GM23338 (cell line): ENCODE measurements around the gene UHMK1. TPM values are rescaled to one million over a fixed set of nuclear protein-coding genes. Genes with fewer than 3 reads are reported as not detected.

Experiments used
- ATAC-seq: fragments of 200-7000 bp; cut with Tn5 transposase; 3 replicates; pipeline ENCODE4 v1.9.1; 2020
- DNase-seq: peaks from one replicate; pipeline ENCODE4 v3.0.0-alpha.2; 2015; ENCODE audit warnings: low spot score
- H2AFZ ChIP-seq: fragments of 200-600 bp; sonication (generic); 2 replicates; pipeline ENCODE4 v1.8.0; 2016; ENCODE audit warnings: antibody characterized with exemption, mild to moderate bottlenecking, moderate library complexity
- H3F3A ChIP-seq: fragments of 200-600 bp; sonication (generic); replicated peaks from 2 replicates; pipeline ENCODE4 v1.8.0; 2017; ENCODE audit warnings: antibody characterized with exemption, mixed run types, low read depth
- H3K27ac ChIP-seq: fragments of 200-600 bp; sonication (generic); 2 replicates; pipeline ENCODE4 v1.6.1; 2016; ENCODE audit warnings: low read depth
- H3K27me3 ChIP-seq: fragments of 200-600 bp; sonication (generic); 2 replicates; pipeline ENCODE4 v1.8.0; 2016; ENCODE audit warnings: mild to moderate bottlenecking, mixed run types, moderate library complexity; ENCODE audit not compliant: insufficient read depth
- H3K36me3 ChIP-seq: fragments of 200-600 bp; sonication (generic); 2 replicates; pipeline ENCODE4 v1.8.0; 2016; ENCODE audit warnings: mild to moderate bottlenecking; ENCODE audit not compliant: insufficient read depth
- H3K4me1 ChIP-seq: fragments of 200-600 bp; sonication (generic); 2 replicates; pipeline ENCODE4 v1.8.0; 2016; ENCODE audit warnings: mild to moderate bottlenecking, moderate library complexity; ENCODE audit not compliant: insufficient read depth
- H3K4me2 ChIP-seq: fragments of 200-600 bp; sonication (generic); 2 replicates; pipeline ENCODE4 v1.7.1; 2017; ENCODE audit warnings: mixed run types
- H3K4me3 ChIP-seq: fragments of 200-600 bp; sonication (generic); 2 replicates; pipeline ENCODE4 v1.6.1; 2016; ENCODE audit warnings: mixed run types
- H3K79me2 ChIP-seq: fragments of 200-600 bp; sonication (generic); replicated peaks from 2 replicates; pipeline ENCODE4 v1.8.0; 2017; ENCODE audit warnings: mild to moderate bottlenecking; ENCODE audit not compliant: insufficient read depth
- H3K9me2 ChIP-seq: fragments of 200-600 bp; sonication (generic); 2 replicates; pipeline ENCODE4 v1.8.0; 2017; ENCODE audit not compliant: insufficient read depth
- H4K20me1 ChIP-seq: fragments of 200-600 bp; sonication (generic); replicated peaks from 2 replicates; pipeline ENCODE4 v1.8.0; 2017; ENCODE audit warnings: mild to moderate bottlenecking; ENCODE audit not compliant: insufficient read depth
- H3K27ac Mint-ChIP-seq: 2 replicates; pipeline ENCODE4 v1.8.0; 2020; ENCODE audit warnings: inconsistent platforms, mild to moderate bottlenecking, moderate library complexity, mixed read lengths
- H3K27me3 Mint-ChIP-seq: 3 replicates; pipeline ENCODE4 v1.8.0; 2022; ENCODE audit warnings: low read depth, mild to moderate bottlenecking, moderate library complexity, mixed read lengths, inconsistent platforms; ENCODE audit not compliant: insufficient read depth, poor library complexity
- H3K36me3 Mint-ChIP-seq: 3 replicates; pipeline ENCODE4 v1.8.0; 2021; ENCODE audit warnings: low read depth, mild to moderate bottlenecking, inconsistent platforms, moderate library complexity, mixed read lengths
- H3K4me1 Mint-ChIP-seq: 3 replicates; pipeline ENCODE4 v1.8.0; 2020; ENCODE audit warnings: mild to moderate bottlenecking, inconsistent platforms, mixed read lengths
- H3K4me3 Mint-ChIP-seq: 3 replicates; pipeline ENCODE4 v1.8.0; 2021; ENCODE audit warnings: moderate library complexity, mild to moderate bottlenecking, inconsistent platforms, mixed read lengths
- H3K9me3 Mint-ChIP-seq: 3 replicates; pipeline ENCODE4 v1.8.0; 2020; ENCODE audit warnings: moderate library complexity, mild to moderate bottlenecking, inconsistent platforms, mixed read lengths
- CREB1 ChIP-seq: fragments of 250-450 bp; sonication (Bioruptor Pico); IDR thresholded peaks from 2 replicates; pipeline ENCODE4 v1.5.0; 2020; ENCODE audit warnings: low read depth, mild to moderate bottlenecking, moderate library complexity
- EZH2phosphoT487 ChIP-seq: fragments of 200-600 bp; sonication (generic); IDR thresholded peaks from one replicate; pipeline ENCODE4 v1.8.1; 2018; ENCODE audit warnings: antibody characterized with exemption; ENCODE audit not compliant: unreplicated experiment
- JUNB ChIP-seq: IDR thresholded peaks from one replicate; pipeline ENCODE4 v1.6.1; 2016; ENCODE audit warnings: antibody characterized with exemption; ENCODE audit not compliant: unreplicated experiment
- STAT1 ChIP-seq: IDR thresholded peaks from one replicate; pipeline ENCODE4 v1.6.1; 2016; ENCODE audit warnings: antibody characterized with exemption; ENCODE audit not compliant: unreplicated experiment
- polyA plus RNA-seq: library from polyadenylated mRNA; unstranded; fragments of >200 nt; fragmentation: Nextera tagmentation; extraction: Ambion mirVana; gene quantifications from 2 replicates; pipeline ENCODE4 v1.2.1, GENCODE V29; 2016
- total RNA-seq: library from RNA; depleted of rRNA; stranded (reverse); fragments of >200 nt; shearing (Covaris generic); gene quantifications from 2 replicates; pipeline ENCODE4 v1.2.3, GENCODE V29; 2014
- TF ChIP-seq, protein P1 (sequence below): IDR thresholded peaks from 2 replicates; pipeline ENCODE4 v1.6.1; 2016; ENCODE audit warnings: antibody characterized with exemption
- TF ChIP-seq, protein P2 (sequence below): IDR thresholded peaks from one replicate; pipeline ENCODE4 v1.6.1; 2018; ENCODE audit warnings: antibody characterized with exemption; ENCODE audit not compliant: unreplicated experiment
- TF ChIP-seq, protein P3 (sequence below), 2 experiments: fragments of 200-600 bp in 1 of 2; sonication (generic) in 1 of 2; conservative IDR thresholded peaks; 2 replicates each; pipeline versions ENCODE4 v1.5.1 to v1.6.1; 2016 to 2017; ENCODE audit warnings: antibody characterized with exemption in 2 of 2, low read depth in 2 of 2, mild to moderate bottlenecking in 2 of 2, moderate library complexity in 1 of 2

UHMK1 gene
- total and polyA plus RNA-seq, 2 experiments from 2014 or later = 8.6 to 28.3 TPM

DNA sequence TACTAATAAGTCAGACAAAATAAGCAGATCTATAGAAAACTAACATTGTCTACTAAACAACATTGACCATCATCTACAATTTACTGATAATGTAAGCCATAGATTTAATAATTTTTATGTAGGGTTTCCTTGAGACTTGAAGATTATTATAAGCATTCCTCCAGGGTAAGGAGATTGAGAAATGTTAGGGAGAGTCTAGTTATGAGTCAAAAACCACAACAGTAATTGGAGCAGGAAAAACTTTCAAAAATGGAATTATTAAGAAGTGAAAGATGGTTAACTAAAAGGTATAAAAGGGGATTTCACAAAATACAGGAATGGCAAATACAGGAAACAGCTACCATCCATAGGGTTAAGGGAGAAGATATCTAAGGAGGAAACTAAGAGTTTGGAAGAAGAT, 12.4 kb upstream of the UHMK1 start:
- Histone ChIP-seq H3K4me1 (no peaks in the 10 kb centered on the region), H3K36me3 (no peaks in the 10 kb centered on the region), H3K27ac (no peak overlapping the region), H3K27me3 (no peaks in the 10 kb centered on the region), H2AFZ (no peak overlapping the region), H3K9me2 (no peaks in the 10 kb centered on the region), H4K20me1 (no peaks in the 10 kb centered on the region), H3K4me2 (no peak overlapping the region), H3K79me2 (no peaks in the 10 kb centered on the region), H3K4me3 (no peak overlapping the region), H3F3A (no peaks in the 10 kb centered on the region)
- ATAC-seq (no peak), DNase-seq (no peak)
- H3K9me3 Mint-ChIP-seq = no peaks in the 10 kb centered on the region; the same call in 2 of the 3 replicates
- H3K27ac Mint-ChIP-seq = no peak overlapping the region
- no peak overlapping the region for H3K4me3 Mint-ChIP-seq
- H3K4me1 Mint-ChIP-seq = no peaks in the 10 kb centered on the region
- peaks cover 3% of the 10 kb centered on the region for H3K27me3 Mint-ChIP-seq
- TF ChIP-seq, protein P1, sequence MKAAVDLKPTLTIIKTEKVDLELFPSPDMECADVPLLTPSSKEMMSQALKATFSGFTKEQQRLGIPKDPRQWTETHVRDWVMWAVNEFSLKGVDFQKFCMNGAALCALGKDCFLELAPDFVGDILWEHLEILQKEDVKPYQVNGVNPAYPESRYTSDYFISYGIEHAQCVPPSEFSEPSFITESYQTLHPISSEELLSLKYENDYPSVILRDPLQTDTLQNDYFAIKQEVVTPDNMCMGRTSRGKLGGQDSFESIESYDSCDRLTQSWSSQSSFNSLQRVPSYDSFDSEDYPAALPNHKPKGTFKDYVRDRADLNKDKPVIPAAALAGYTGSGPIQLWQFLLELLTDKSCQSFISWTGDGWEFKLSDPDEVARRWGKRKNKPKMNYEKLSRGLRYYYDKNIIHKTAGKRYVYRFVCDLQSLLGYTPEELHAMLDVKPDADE = no peak
- TF ChIP-seq JUNB (no peak), CREB1 (CRISPR knock-in tag) (no peak), EZH2phosphoT487 (no peak)
- TF ChIP-seq, protein P2, sequence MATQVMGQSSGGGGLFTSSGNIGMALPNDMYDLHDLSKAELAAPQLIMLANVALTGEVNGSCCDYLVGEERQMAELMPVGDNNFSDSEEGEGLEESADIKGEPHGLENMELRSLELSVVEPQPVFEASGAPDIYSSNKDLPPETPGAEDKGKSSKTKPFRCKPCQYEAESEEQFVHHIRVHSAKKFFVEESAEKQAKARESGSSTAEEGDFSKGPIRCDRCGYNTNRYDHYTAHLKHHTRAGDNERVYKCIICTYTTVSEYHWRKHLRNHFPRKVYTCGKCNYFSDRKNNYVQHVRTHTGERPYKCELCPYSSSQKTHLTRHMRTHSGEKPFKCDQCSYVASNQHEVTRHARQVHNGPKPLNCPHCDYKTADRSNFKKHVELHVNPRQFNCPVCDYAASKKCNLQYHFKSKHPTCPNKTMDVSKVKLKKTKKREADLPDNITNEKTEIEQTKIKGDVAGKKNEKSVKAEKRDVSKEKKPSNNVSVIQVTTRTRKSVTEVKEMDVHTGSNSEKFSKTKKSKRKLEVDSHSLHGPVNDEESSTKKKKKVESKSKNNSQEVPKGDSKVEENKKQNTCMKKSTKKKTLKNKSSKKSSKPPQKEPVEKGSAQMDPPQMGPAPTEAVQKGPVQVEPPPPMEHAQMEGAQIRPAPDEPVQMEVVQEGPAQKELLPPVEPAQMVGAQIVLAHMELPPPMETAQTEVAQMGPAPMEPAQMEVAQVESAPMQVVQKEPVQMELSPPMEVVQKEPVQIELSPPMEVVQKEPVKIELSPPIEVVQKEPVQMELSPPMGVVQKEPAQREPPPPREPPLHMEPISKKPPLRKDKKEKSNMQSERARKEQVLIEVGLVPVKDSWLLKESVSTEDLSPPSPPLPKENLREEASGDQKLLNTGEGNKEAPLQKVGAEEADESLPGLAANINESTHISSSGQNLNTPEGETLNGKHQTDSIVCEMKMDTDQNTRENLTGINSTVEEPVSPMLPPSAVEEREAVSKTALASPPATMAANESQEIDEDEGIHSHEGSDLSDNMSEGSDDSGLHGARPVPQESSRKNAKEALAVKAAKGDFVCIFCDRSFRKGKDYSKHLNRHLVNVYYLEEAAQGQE = no peak
- no peaks in the 10 kb centered on the region for H3K36me3 Mint-ChIP-seq

DNA sequence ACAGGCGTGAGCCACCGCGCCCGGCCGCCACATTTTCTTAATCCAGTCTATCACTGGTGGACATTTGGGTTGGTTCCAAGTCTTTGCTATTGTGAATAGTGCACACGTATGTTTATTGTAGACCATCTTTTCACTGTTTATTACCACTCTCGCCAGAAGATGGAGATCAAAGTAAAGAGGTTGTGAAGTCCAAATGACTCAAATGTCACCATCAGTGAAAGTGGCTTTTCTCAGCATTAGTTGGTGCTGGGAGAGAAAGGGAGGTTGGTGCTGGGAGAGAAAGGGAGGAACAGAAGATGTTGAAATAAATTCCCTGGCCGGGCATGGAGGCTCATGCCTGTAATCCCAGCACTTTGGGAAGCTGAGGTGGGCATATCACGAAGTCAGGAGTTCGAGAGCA, 10.4 kb upstream of the UHMK1 start:
- no peaks in the 10 kb centered on the region for H3K36me3 Mint-ChIP-seq
- no peak for DNase-seq
- no peaks in the 10 kb centered on the region for H3K4me1 Mint-ChIP-seq

More for the DNA sequence above, 10.4 kb upstream of the UHMK1 start:
- H2AFZ ChIP-seq = no peak overlapping the region
- no peak overlapping the region for H3K4me3 ChIP-seq
- no peak overlapping the region for H3K4me2 ChIP-seq
- H3K27me3 ChIP-seq = no peaks in the 10 kb centered on the region
- TF ChIP-seq, protein P3, sequence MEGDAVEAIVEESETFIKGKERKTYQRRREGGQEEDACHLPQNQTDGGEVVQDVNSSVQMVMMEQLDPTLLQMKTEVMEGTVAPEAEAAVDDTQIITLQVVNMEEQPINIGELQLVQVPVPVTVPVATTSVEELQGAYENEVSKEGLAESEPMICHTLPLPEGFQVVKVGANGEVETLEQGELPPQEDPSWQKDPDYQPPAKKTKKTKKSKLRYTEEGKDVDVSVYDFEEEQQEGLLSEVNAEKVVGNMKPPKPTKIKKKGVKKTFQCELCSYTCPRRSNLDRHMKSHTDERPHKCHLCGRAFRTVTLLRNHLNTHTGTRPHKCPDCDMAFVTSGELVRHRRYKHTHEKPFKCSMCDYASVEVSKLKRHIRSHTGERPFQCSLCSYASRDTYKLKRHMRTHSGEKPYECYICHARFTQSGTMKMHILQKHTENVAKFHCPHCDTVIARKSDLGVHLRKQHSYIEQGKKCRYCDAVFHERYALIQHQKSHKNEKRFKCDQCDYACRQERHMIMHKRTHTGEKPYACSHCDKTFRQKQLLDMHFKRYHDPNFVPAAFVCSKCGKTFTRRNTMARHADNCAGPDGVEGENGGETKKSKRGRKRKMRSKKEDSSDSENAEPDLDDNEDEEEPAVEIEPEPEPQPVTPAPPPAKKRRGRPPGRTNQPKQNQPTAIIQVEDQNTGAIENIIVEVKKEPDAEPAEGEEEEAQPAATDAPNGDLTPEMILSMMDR (conservative IDR thresholded peaks at IDR 0.05; ENCODE audit: low read depth in 2 of 2) = 0 out of 4 replicates have a peak, but pooled peaks of 1 of the 2 experiments have one; percentile 1
- no peak for TF ChIP-seq STAT1
- Mint-ChIP-seq H3K27me3 (peaks cover 3% of the 10 kb centered on the region), H3K27ac (no peak overlapping the region), H3K9me3 (no peaks in the 10 kb centered on the region), H3K4me3 (no peak overlapping the region)
- no peaks in the 10 kb centered on the region for H4K20me1 ChIP-seq
- H3K36me3 ChIP-seq = no peaks in the 10 kb centered on the region
- H3F3A ChIP-seq = no peaks in the 10 kb centered on the region
- ATAC-seq = no peak
- H3K9me2 ChIP-seq = no peaks in the 10 kb centered on the region
- H3K4me1 ChIP-seq = no peaks in the 10 kb centered on the region
- no peaks in the 10 kb centered on the region for H3K79me2 ChIP-seq
- no peak overlapping the region for H3K27ac ChIP-seq
